GM12878 (cell line): ENCODE data around the gene SLC5A6. TPM values are rescaled to one million over a fixed set of nuclear protein-coding genes. Genes with fewer than 3 reads are reported as not detected.

Experiments
- ATAC-seq: fragments of 200-7000 bp; cut with Tn5 transposase; 3 replicates; pipeline ENCODE4 v1.9.1; 2020; ENCODE audit warnings: mild to moderate bottlenecking, moderate library complexity
- BruUV-seq: library from RNA; stranded (reverse); fragments of 400-500 nt; replicated peaks from 2 replicates; lab custom pipeline; 2021; lab: Mats Ljungman, UMichigan
- CTCF ChIA-PET: fragments of 300-600 bp; sonication (Branson Sonifier 250); formaldehyde crosslinking; extraction: SDS; loops from one replicate; lab custom pipeline; 2021; ENCODE audit warnings: inconsistent platforms; lab: Yijun Ruan, JAX
- POLR2A ChIA-PET: fragments of 350-600 bp; formaldehyde crosslinking; extraction: SDS; loops from one replicate; lab custom pipeline; 2021; ENCODE audit warnings: inconsistent platforms; lab: Charles Lee
- RAD21 ChIA-PET: fragments of 300-600 bp; sonication (Branson Sonifier 250); formaldehyde crosslinking; loops from one replicate; lab custom pipeline; 2023; ENCODE audit warnings: antibody characterized with exemption; ENCODE audit not compliant: unreplicated experiment; lab: Charles Lee
- SMC1A ChIA-PET: fragments of 300-600 bp; sonication (Branson Sonifier 250); formaldehyde crosslinking; loops from one replicate; lab custom pipeline; 2023; ENCODE audit not compliant: unreplicated experiment, uncharacterized antibody; lab: Charles Lee
- DNase-seq: peaks from one replicate; pipeline ENCODE4 v3.0.0-alpha.2; 2011; ENCODE audit warnings: low read depth, low spot score
- FAIRE-seq: peaks from 3 replicates; lab custom pipeline; 2011; peaks lifted over from hg19 to GRCh38; lab: Jason Lieb, UNC
- H2AFZ ChIP-seq: 2 replicates; pipeline ENCODE4 v1.6.0; 2011; ENCODE audit warnings: low read depth, low read length, control low read depth; ENCODE audit not compliant: control insufficient read depth
- H3K27ac ChIP-seq: 2 replicates; pipeline ENCODE4 v1.5.1; 2011; ENCODE audit warnings: control low read depth; ENCODE audit not compliant: control insufficient read depth, insufficient read depth
- H3K27me3 ChIP-seq, 2 experiments: replicated peaks in 1 of 2; 2 replicates each; pipeline versions ENCODE4 v1.6.0 to v1.6.1; 2011; ENCODE audit warnings: low read length in 1 of 2; ENCODE audit not compliant: control insufficient read depth in 2 of 2, insufficient read depth in 2 of 2
- H3K36me3 ChIP-seq, 2 experiments: 2 replicates each; pipeline ENCODE4 v1.5.1; 2011; ENCODE audit warnings: low read length in 1 of 2; ENCODE audit not compliant: control insufficient read depth in 2 of 2, insufficient read depth in 2 of 2
- H3K4me1 ChIP-seq: 2 replicates; pipeline ENCODE4 v1.6.1; 2011; ENCODE audit warnings: mild to moderate bottlenecking, low read length, moderate library complexity, mixed read lengths; ENCODE audit not compliant: control insufficient read depth, insufficient read depth
- H3K4me2 ChIP-seq: 2 replicates; pipeline ENCODE4 v1.6.0; 2011; ENCODE audit warnings: control low read depth; ENCODE audit not compliant: control insufficient read depth, insufficient read depth
- H3K4me3 ChIP-seq: fragments of 200-600 bp; sonication (generic); 2 replicates; pipeline ENCODE4 v1.5.1; 2016
- H3K79me2 ChIP-seq: 2 replicates; pipeline ENCODE4 v1.6.0; 2011; ENCODE audit warnings: low read length; ENCODE audit not compliant: control insufficient read depth, insufficient read depth
- H3K9ac ChIP-seq: 2 replicates; pipeline ENCODE4 v1.8.0; 2011; ENCODE audit warnings: low read length, control low read depth, mixed read lengths; ENCODE audit not compliant: control insufficient read depth, insufficient read depth
- H3K9me3 ChIP-seq: replicated peaks from 3 replicates; pipeline ENCODE4 v1.5.1; 2011; ENCODE audit warnings: mild to moderate bottlenecking, low read length; ENCODE audit not compliant: control insufficient read depth, insufficient read depth
- H4K20me1 ChIP-seq: 2 replicates; pipeline ENCODE4 v1.6.0; 2011; ENCODE audit not compliant: control insufficient read depth, insufficient read depth
- EGR1 ChIP-seq, 2 experiments: IDR thresholded peaks; 1 replicate in 1 of 2; 2 replicates in 1 of 2; pipeline ENCODE4 v1.6.1; 2011 to 2012; ENCODE audit warnings: low read depth in 2 of 2, low read length in 2 of 2, borderline replicate concordance in 1 of 2, mild to moderate bottlenecking in 1 of 2, moderate library complexity in 1 of 2
- JUND ChIP-seq: IDR thresholded peaks from 2 replicates; pipeline ENCODE4 v1.6.1; 2012; ENCODE audit warnings: low read depth, mild to moderate bottlenecking, low read length, improper control_type of control experiment, moderate library complexity
- RB1 ChIP-seq: fragments of 450-650 bp; formaldehyde crosslinking; IDR thresholded peaks from 2 replicates; pipeline ENCODE4 v1.6.1; 2017; ENCODE audit warnings: mild to moderate bottlenecking, borderline replicate concordance
- REST ChIP-seq: IDR thresholded peaks from 2 replicates; pipeline ENCODE4 v1.6.1; 2012; ENCODE audit warnings: mild to moderate bottlenecking, low read depth, low read length
- SUZ12 ChIP-seq: fragments of 200-600 bp; sonication (generic); IDR thresholded peaks from one replicate; pipeline ENCODE4 v1.6.1; 2018; ENCODE audit warnings: antibody characterized with exemption, mild to moderate bottlenecking; ENCODE audit not compliant: unreplicated experiment
- TCF12 ChIP-seq: IDR thresholded peaks from 2 replicates; pipeline ENCODE4 v1.6.1; 2011; ENCODE audit warnings: low read depth, mild to moderate bottlenecking, low read length
- ZBTB11 ChIP-seq: fragments of 450-650 bp; formaldehyde crosslinking; IDR thresholded peaks from 2 replicates; pipeline ENCODE4 v1.5.0; 2022; ENCODE audit warnings: mild to moderate bottlenecking, missing genetic modification characterization
- WGBS: methylation state at CpG from one replicate; pipeline ENCODE4 v1.1.6; 2016; ENCODE audit warnings: low lambda C conversion rate; ENCODE audit not compliant: insufficient replicate concordance, insufficient coverage; ENCODE audit errors: missing lambda C conversion rate; 5-methylcytosine and 5-hydroxymethylcytosine counted together
- in situ Hi-C: fragments of 300-500 bp; cut with MboI; formaldehyde crosslinking; loops from 9 replicates; pipeline ENCODE4 v1.14.3; 2018; ENCODE audit warnings: mixed read lengths
- intact Hi-C: fragments of 100-400 bp; cut with micrococcal nuclease; formaldehyde crosslinking; loops from one replicate; pipeline ENCODE4 v1.14.2; 2022; ENCODE audit not compliant: unreplicated experiment
- polyA plus RNA-seq, 11 experiments: library from polyadenylated mRNA; depleted of rRNA in 4 of 11; unstranded in 6 of 11; stranded (reverse) in 5 of 11; fragments of >200 nt; fragmentation: Nextera tagmentation in 4 of 11; fragmentation: Illumina TruSeq in 1 of 11; extraction: Ambion mirVana in 4 of 11; extraction: Trizol in 1 of 11; gene quantifications; 1 replicate in 1 of 11; 2 replicates in 10 of 11; pipeline versions ENCODE4 v1.2.1 to v1.2.3, GENCODE V29; 2011 to 2016; ENCODE audit warnings: inconsistent platforms in 2 of 11, missing spikeins in 2 of 11, low read depth in 1 of 11
- total RNA-seq, 4 experiments: library from RNA; depleted of rRNA in 3 of 4; stranded (reverse); fragments of >200 nt in 3 of 4; fragmentation: Illumina TruSeq in 1 of 4; extraction: Trizol in 1 of 4; gene quantifications; 2 replicates each; pipeline versions ENCODE4 v1.2.1 to v1.2.3, GENCODE V29; 2013 to 2021
- TF ChIP-seq, protein P1 (sequence below): IDR thresholded peaks from 2 replicates; pipeline ENCODE4 v1.6.1; 2012; ENCODE audit warnings: improper control_type of control experiment, low read depth, low read length; ENCODE audit not compliant: insufficient replicate concordance

The SLC5A6 gene
- total and polyA plus RNA-seq, 10 of the 15 experiments (the other 5 are each of a cell fraction or from before 2014, with no cell fraction given), result 13.1 to 101 (median 55.3) TPM

DNA sequence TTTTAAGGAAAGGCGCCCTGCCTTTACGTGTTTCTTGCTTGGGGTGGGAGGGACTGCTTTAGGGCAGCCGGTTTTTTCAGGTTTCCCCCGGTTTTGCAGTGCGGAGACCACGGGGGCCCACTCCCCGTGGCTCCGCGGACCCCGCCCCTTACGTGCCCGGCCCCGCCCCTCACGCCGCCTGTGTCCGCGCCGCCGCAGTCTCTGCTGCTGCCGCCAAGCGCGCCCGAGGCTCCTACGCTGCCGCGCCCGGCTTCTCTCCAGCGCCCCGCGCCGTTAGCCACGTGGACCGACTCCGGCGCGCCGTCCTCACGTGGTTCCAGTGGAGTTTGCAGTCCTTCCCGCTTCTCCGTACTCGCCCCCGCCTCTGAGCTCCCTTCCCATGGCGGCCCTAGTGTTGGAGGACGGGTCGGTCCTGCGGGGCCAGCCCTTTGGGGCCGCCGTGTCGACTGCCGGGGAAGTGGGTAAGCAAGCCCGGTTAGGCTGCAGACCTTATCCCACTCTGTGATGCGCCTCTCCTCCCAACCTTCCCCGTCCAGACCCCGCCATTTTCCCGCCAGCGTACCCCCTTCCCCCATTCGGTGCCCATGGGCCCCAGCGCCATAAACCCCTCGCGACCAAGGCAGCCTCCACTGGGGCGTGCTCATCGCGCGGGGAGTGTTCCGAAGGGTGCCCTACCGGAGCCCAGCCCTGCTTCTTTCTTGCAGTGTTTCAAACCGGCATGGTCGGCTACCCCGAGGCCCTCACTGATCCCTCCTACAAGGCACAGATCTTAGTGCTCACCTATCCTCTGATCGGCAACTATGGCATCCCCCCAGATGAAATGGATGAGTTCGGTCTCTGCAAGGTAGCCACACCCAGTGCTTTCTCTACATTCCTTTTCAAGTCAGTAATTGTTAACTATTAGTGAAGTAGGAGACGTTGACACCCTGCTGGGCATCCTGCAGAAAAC is 5.4 kb upstream of the SLC5A6 start, which contains the start of gene CAD:
Gene CAD (plus strand): TSS at position 197 of the 949 bp plus-strand sequence. CDS start 183 bp downstream, at position 380.
- Histone ChIP-seq H3K36me3 (peaks cover 2 to 5% of the 10 kb centered on the region in 2 experiments), H3K27ac (peak within 1 kb of the TSS; percentile 83), H3K9ac (peak within 1 kb of the TSS; percentile 93), H3K9me3 (no peaks in the 10 kb centered on the region), H3K79me2 (peaks cover 35% of the 10 kb centered on the region), H3K4me3 (peak within 1 kb of the TSS; percentile 79), H4K20me1 (no peaks in the 10 kb centered on the region), H2AFZ (peak within 1 kb of the TSS; percentile 79), H3K27me3 (no peaks in the 10 kb centered on the region), H3K4me2 (peak within 1 kb of the TSS; percentile 97), H3K4me1 (peaks cover 3% of the 10 kb centered on the region; the same call in 1 of the 2 replicates)
- CTCF ChIA-PET, result no interaction called here
- DNase-seq (no peak), ATAC-seq (peak; percentile 93), FAIRE-seq (no peak)
- BruUV-seq, result TSS peak; percentile 31
- in situ Hi-C loops (no loop called here), intact Hi-C loops (loop anchor here (10.0 kb wide), 1 partner anchor 137 kb away; the partner anchor contains the start of gene GTF3C2)
- POLR2A ChIA-PET, result no interaction called here
- SMC1A ChIA-PET, result interaction anchor here (0.7 to 1.3 kb wide), 3 partner anchors 84 to 123 kb away, joined by 3 read pairs; no protein-coding TSS in a partner anchor
- RAD21 ChIA-PET, result interaction anchor here (1.0 to 1.2 kb wide), 2 partner anchors 62 to 84 kb away, joined by 3 to 5 read pairs; no protein-coding TSS in a partner anchor
- WGBS, result 1% methylated on average over 71 of the region's 72 CpGs
- TF ChIP-seq EGR1 (IDR thresholded peaks at IDR 0.05; ENCODE audit: borderline replicate concordance in 1 of 2, low read depth in 2 of 2, low read length in 2 of 2) (peak; percentile 53 to 63; a peak in 2 of 3 replicates), JUND (no peak), TCF12 (no peak), REST (no peak), RB1 (peak; percentile 73; the same call in 1 of the 2 replicates), SUZ12 (no peak), ZBTB11 (CRISPR knock-in tag) (no peak)
- TF ChIP-seq, protein P1, sequence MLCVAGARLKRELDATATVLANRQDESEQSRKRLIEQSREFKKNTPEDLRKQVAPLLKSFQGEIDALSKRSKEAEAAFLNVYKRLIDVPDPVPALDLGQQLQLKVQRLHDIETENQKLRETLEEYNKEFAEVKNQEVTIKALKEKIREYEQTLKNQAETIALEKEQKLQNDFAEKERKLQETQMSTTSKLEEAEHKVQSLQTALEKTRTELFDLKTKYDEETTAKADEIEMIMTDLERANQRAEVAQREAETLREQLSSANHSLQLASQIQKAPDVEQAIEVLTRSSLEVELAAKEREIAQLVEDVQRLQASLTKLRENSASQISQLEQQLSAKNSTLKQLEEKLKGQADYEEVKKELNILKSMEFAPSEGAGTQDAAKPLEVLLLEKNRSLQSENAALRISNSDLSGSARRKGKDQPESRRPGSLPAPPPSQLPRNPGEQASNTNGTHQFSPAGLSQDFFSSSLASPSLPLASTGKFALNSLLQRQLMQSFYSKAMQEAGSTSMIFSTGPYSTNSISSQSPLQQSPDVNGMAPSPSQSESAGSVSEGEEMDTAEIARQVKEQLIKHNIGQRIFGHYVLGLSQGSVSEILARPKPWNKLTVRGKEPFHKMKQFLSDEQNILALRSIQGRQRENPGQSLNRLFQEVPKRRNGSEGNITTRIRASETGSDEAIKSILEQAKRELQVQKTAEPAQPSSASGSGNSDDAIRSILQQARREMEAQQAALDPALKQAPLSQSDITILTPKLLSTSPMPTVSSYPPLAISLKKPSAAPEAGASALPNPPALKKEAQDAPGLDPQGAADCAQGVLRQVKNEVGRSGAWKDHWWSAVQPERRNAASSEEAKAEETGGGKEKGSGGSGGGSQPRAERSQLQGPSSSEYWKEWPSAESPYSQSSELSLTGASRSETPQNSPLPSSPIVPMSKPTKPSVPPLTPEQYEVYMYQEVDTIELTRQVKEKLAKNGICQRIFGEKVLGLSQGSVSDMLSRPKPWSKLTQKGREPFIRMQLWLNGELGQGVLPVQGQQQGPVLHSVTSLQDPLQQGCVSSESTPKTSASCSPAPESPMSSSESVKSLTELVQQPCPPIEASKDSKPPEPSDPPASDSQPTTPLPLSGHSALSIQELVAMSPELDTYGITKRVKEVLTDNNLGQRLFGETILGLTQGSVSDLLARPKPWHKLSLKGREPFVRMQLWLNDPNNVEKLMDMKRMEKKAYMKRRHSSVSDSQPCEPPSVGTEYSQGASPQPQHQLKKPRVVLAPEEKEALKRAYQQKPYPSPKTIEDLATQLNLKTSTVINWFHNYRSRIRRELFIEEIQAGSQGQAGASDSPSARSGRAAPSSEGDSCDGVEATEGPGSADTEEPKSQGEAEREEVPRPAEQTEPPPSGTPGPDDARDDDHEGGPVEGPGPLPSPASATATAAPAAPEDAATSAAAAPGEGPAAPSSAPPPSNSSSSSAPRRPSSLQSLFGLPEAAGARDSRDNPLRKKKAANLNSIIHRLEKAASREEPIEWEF, result no peak
